Measurements from ENCODE around the gene NFIC. TPM values are rescaled to one million over a fixed set of nuclear protein-coding genes. Genes with fewer than 3 reads are reported as not detected.

NFIC gene
- total RNA-seq, 6 donors from 2014 or later: 96.1 to 175 (median 154) TPM

DNA sequence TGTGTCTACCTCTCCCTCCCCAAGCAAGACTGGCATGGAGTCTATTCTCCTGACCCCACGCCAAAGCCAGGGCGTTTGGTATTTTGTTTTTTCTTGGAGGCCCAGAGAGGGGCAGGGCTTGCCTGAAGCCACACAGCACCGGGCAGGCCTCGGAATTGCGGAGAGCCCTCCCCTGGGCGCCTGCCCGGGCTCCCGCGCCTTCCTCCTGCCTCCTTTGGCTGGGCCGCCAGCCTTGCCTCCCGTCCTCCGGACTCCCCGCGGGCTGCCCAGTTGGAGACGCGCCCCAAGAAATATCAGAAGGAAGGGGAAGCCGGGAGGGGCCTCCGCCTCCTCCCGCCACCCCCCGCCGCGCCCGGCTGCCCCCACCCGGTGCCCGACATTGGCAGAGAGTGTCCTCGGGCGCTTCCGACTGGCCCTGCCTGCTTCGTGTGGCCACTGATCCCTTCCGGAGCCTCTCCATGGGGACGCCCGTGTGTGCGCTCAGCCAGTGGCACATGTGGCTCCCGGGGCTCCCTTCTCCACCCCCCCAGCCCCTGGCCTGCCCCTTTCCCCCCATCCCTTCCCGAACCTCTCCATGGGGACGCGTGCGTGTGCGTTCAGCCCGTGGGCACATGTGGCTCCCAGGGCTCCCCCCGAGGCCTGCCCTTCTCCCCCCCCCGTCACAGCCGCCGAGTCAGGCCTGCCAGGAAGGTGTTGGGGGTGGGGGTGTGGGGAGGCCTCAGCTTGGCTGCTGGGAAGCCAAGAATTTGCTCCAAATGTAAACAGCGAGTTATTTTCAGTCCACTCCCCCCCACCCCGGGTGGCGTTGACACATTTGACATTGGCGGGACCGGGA is 37.3 kb downstream of the NFIC start:
- H3K4me3 ChIP-seq: peak overlapping the region in 3 of 4 donors; percentile 25 to 41 (median 35)
- WGBS, 2 donors: 18 to 23% methylated on average over 6 to 33 of the region's 49 CpGs
- peak overlapping the region; percentile 97 to 99 (median 98) for H3K27ac ChIP-seq
- ATAC-seq (ENCODE audit: low FRiP score in 2 of 2): peak; percentile 75 to 91
- no peaks in the 10 kb centered on the region for H3K9me3 ChIP-seq
- TF ChIP-seq POLR2A (IDR thresholded peaks at IDR 0.05): no peak
- TF ChIP-seq POLR2AphosphoS5 (IDR thresholded peaks at IDR 0.05): peak; percentile 90 to 98
- TF ChIP-seq EP300 (IDR thresholded peaks at IDR 0.05): peak in 3 of 4 donors; percentile 72 to 87 (median 86)
- TF ChIP-seq, protein P1, sequence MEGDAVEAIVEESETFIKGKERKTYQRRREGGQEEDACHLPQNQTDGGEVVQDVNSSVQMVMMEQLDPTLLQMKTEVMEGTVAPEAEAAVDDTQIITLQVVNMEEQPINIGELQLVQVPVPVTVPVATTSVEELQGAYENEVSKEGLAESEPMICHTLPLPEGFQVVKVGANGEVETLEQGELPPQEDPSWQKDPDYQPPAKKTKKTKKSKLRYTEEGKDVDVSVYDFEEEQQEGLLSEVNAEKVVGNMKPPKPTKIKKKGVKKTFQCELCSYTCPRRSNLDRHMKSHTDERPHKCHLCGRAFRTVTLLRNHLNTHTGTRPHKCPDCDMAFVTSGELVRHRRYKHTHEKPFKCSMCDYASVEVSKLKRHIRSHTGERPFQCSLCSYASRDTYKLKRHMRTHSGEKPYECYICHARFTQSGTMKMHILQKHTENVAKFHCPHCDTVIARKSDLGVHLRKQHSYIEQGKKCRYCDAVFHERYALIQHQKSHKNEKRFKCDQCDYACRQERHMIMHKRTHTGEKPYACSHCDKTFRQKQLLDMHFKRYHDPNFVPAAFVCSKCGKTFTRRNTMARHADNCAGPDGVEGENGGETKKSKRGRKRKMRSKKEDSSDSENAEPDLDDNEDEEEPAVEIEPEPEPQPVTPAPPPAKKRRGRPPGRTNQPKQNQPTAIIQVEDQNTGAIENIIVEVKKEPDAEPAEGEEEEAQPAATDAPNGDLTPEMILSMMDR (IDR thresholded peaks at IDR 0.05): no peak
- H3K36me3 ChIP-seq: peaks cover 0 to 14% (median 3%) of the 10 kb centered on the region in 4 donors
- H3K27me3 ChIP-seq: no peaks in the 10 kb centered on the region
- DNase-seq: peak; percentile 86 to 90
- peaks cover 54 to 80% (median 58%) of the 10 kb centered on the region in 4 donors for H3K4me1 ChIP-seq

DNA sequence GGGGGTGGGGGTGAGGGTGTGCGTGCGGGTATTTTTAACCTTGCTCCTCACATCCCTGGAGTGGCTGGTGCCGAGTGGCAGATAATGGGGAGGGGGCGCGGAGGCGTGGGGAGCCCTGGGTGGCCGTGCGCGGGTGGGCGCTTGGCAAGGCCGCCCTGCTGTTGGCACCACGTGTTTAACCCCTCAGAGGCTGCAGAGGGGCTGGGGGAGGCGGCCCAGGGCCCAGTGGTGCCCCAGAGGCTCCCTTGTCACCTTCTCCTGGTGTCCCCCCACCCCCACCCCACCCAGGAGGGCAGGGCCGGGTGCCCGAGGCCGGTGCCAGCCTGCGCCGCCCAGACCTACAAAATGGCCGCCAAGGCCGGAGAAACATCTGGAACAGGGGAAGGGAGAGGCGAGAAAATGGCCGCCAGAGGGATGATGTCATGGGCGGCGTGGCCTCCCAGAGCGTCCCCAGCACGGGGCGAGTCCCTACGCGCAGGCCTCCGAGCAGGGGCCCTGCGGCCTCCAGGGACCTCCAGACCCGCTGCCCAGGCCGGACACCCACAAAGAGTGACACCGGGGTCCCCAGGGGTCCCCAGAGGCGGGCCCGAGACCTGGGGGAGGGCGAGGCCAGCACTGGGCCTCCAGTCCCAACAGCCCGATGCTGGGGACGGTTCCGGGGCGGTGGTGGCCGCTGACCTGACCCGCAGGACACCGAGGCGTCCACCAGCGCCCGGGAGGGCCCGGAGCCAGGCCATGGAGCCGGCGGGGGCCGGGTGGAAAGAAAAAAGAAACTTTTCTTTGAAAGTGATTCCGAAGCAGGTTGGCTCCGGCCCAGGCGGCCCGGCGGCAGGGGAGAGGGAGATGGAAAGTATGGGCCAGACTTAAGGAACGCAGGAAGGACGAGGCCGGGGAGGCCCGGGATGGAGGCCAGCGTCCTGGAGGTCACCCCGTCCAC is 38.2 kb downstream of the NFIC start:
- H3K4me3 ChIP-seq: peak overlapping the region in 3 of 4 donors; percentile 25 to 41 (median 35)
- no peaks in the 10 kb centered on the region for H3K9me3 ChIP-seq
- peak in 3 of 4 donors; percentile 53 to 77 (median 65) for TF ChIP-seq POLR2A (IDR thresholded peaks at IDR 0.05)
- TF ChIP-seq, protein P1 (IDR thresholded peaks at IDR 0.05): no peak
- peak in 2 of 4 donors; percentile 47 to 65 for TF ChIP-seq EP300 (IDR thresholded peaks at IDR 0.05)
- peak; percentile 75 to 81 for TF ChIP-seq POLR2AphosphoS5 (IDR thresholded peaks at IDR 0.05)
- H3K27ac ChIP-seq: peak overlapping the region; percentile 97 to 99 (median 98)
- peak; percentile 78 to 95 for DNase-seq
- WGBS, 2 donors: 29 to 62% methylated on average over 45 to 55 of the region's 62 CpGs
- ATAC-seq (ENCODE audit: low FRiP score in 2 of 2): peak; percentile 86 to 90
- H3K4me1 ChIP-seq: peaks cover 48 to 72% (median 59%) of the 10 kb centered on the region in 4 donors
- no peaks in the 10 kb centered on the region for H3K27me3 ChIP-seq
- peaks cover 0 to 15% (median 6%) of the 10 kb centered on the region in 4 donors for H3K36me3 ChIP-seq

DNA sequence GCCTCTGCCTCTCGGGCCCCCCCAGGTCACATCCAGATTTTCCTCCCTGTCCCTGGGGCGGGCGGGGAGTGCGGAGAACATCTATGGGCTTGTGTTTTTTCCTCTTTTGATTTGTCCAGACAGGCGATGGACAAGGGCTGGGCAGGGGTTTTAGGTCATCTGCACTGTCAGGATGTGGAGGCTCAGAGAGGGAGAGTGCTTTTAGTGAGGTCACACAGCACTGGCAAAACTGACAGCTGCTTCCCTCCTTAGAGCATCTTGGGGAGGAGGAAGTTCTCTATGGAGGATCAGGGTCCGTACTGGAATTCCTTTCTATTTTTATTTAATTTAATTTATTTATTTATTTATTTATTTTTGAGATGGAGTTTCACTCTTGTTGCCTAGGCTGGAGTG is 38.9 kb downstream of the NFIC start:
- H3K9me3 ChIP-seq: no peaks in the 10 kb centered on the region
- peaks cover 0 to 15% (median 7%) of the 10 kb centered on the region in 4 donors for H3K36me3 ChIP-seq
- ATAC-seq (ENCODE audit: low FRiP score in 2 of 2): no peak
- H3K27me3 ChIP-seq: no peaks in the 10 kb centered on the region
- no peak for DNase-seq
- 73 to 75% methylated on average over 6 of the region's 6 CpGs for WGBS, 2 donors
- peaks cover 45 to 67% (median 57%) of the 10 kb centered on the region in 4 donors for H3K4me1 ChIP-seq
- H3K4me3 ChIP-seq: peak overlapping the region in 3 of 4 donors; percentile 25 to 41 (median 35)
- TF ChIP-seq POLR2A (IDR thresholded peaks at IDR 0.05): no peak
- TF ChIP-seq EP300 (IDR thresholded peaks at IDR 0.05): no peak
- TF ChIP-seq, protein P1 (IDR thresholded peaks at IDR 0.05): no peak
- TF ChIP-seq POLR2AphosphoS5 (IDR thresholded peaks at IDR 0.05): no peak
- peak overlapping the region; percentile 97 to 99 (median 98) for H3K27ac ChIP-seq

DNA sequence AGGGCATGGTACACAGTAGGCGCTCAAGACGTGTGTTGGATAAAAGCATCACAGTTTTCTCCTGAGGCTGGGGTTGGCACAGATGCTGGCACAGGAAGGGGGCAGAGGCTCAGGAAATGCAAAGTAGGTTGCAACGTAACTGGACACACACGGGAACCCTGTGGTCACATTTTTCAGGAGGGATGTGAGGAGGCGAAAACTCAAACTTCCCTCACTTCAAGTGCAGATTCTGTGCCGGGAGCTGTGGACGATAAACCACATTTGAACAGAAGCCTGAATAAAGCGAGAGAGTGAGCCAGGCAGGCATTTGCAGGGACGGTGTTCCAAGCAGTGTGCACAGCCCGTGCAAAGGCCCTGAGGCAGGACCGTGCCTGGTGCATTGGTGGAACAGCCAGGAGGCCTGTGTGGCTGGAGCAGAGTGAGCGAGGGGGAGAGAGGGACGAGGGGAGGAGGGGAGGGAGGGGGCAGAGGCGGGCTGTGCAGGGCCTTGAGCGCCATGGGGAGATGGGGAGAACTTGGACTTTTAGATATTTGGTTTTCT is 40.3 kb downstream of the NFIC start:
- TF ChIP-seq, protein P1 (IDR thresholded peaks at IDR 0.05): no peak
- TF ChIP-seq EP300 (IDR thresholded peaks at IDR 0.05): no peak
- TF ChIP-seq POLR2AphosphoS5 (IDR thresholded peaks at IDR 0.05): no peak
- TF ChIP-seq POLR2A (IDR thresholded peaks at IDR 0.05): no peak
- Histone ChIP-seq H3K27me3 (no peaks in the 10 kb centered on the region), H3K9me3 (no peaks in the 10 kb centered on the region), H3K27ac (peak overlapping the region; percentile 53 to 99 (median 97)), H3K4me1 (peaks cover 38 to 63% (median 55%) of the 10 kb centered on the region in 4 donors), H3K4me3 (no peak overlapping the region), H3K36me3 (peaks cover 0 to 19% (median 7%) of the 10 kb centered on the region in 4 donors)
- DNase-seq (no peak), ATAC-seq (ENCODE audit: low FRiP score in 2 of 2) (no peak)
- 69 to 71% methylated on average over 15 of the region's 15 CpGs for WGBS, 2 donors

Data from upper lobe of left lung (tissue), 6 donors.